Lung (tissue), 13 donors: ENCODE measurements around the gene OR2L5. TPM values are rescaled to one million over a fixed set of nuclear protein-coding genes. Genes with fewer than 3 reads are reported as not detected.

Source experiments
- ATAC-seq: fragments of 200-7000 bp; cut with Tn5 transposase; one replicate; pipeline ENCODE4 v1.9.1; 2020; ENCODE audit warnings: moderate number of reproducible peaks; ENCODE audit not compliant: insufficient read depth, low FRiP score
- DNase-seq, 3 donors: peaks; one replicate each; pipeline ENCODE4 v3.0.0-alpha.2; 2013 to 2017
- H3K27ac ChIP-seq, 2 donors: one replicate each; pipeline ENCODE4 v1.5.1; 2013; ENCODE audit warnings: mild to moderate bottlenecking in 2 of 2, moderate library complexity in 2 of 2, control low read depth in 1 of 2, inconsistent platforms in 1 of 2, low read depth in 1 of 2, low read length in 1 of 2
- H3K27me3 ChIP-seq, 3 donors: one replicate each; pipeline ENCODE4 v1.5.1; 2013; ENCODE audit warnings: low read length in 2 of 3; ENCODE audit not compliant: control insufficient read depth in 3 of 3, insufficient read depth in 3 of 3
- H3K36me3 ChIP-seq, 4 donors: one replicate each; pipeline ENCODE4 v1.5.1; 2013; ENCODE audit warnings: low read length in 4 of 4, mild to moderate bottlenecking in 1 of 4, moderate library complexity in 1 of 4; ENCODE audit not compliant: control insufficient read depth in 4 of 4, insufficient read depth in 4 of 4
- H3K4me1 ChIP-seq, 5 donors: one replicate each; pipeline ENCODE4 v1.5.1; 2013; ENCODE audit warnings: low read length in 5 of 5, mild to moderate bottlenecking in 2 of 5, moderate library complexity in 1 of 5; ENCODE audit not compliant: control insufficient read depth in 5 of 5, insufficient read depth in 5 of 5
- H3K4me3 ChIP-seq: one replicate; pipeline ENCODE4 v1.5.1; 2013; ENCODE audit warnings: mild to moderate bottlenecking, control low read depth, moderate library complexity
- H3K9ac ChIP-seq, 2 donors: one replicate each; pipeline ENCODE4 v1.5.1; 2013; ENCODE audit warnings: low read length in 2 of 2, control low read depth in 1 of 2; ENCODE audit not compliant: insufficient read depth in 1 of 2
- H3K9me3 ChIP-seq, 4 donors: one replicate each; pipeline ENCODE4 v1.5.1; 2013; ENCODE audit warnings: low read length in 3 of 4, mild to moderate bottlenecking in 1 of 4, moderate library complexity in 1 of 4; ENCODE audit not compliant: control insufficient read depth in 4 of 4, insufficient read depth in 3 of 4
- WGBS, 2 donors: extraction: QIAGEN DNeasy Blood & Tissue Kit; methylation state at CpG; one replicate each; pipeline ENCODE4 v1.1.7; 2013; 5-methylcytosine and 5-hydroxymethylcytosine counted together
- polyA plus RNA-seq, 2 donors: library from polyadenylated mRNA; stranded (reverse); fragments of 200-250 nt; gene quantifications; one replicate each; pipeline ENCODE4 v1.2.1, GENCODE V29; 2013
- small RNA-seq: library from RNA; depleted of rRNA; stranded (forward); fragments of <200 nt; gene quantifications from one replicate; pipeline ENCODE3, GENCODE V24; 2014; ENCODE audit warnings: low replicate concordance
- total RNA-seq, 2 donors: library from RNA; depleted of rRNA in 1 of 2; stranded (reverse); fragments of >200 nt in 1 of 2; gene quantifications; one replicate each; pipeline ENCODE4 v1.2.1, GENCODE V29; 2014 to 2021
- TF ChIP-seq, protein P1 (sequence below): IDR thresholded peaks from 2 replicates; pipeline ENCODE4 v1.5.1; 2012; ENCODE audit warnings: mild to moderate bottlenecking; ENCODE audit errors: control extremely low read depth, extremely low read depth
- donor health status: control.
- donor health status: control.
- donor health status: Bipolar disorder and iron deficiency.
- donor health status: healthy.
- donor health status: DM: yes; HTN: yes; CAD: no.

Gene OR2L5
- total and polyA plus RNA-seq, 4 donors: not detected

DNA sequence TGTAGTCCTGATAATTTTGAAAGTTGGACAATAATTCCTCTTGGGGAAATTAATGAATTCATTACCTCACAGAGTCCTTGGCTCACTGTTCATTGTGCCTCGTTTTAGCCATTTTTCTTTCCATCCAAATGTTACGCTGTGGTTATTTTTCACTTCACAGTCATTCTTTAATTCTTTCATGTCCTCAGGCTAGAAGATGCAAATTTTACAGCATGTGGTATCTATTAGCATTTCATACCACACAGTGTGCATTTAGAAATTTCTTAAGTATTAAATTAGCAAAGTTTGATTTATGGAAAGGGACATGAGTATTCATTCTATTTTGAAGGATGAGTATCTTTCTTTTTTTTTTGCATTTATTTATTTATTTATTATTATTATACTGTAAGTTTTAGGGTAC, 51.6 kb downstream of the OR2L5 start:
- ATAC-seq: no peak
- TF ChIP-seq, protein P1, sequence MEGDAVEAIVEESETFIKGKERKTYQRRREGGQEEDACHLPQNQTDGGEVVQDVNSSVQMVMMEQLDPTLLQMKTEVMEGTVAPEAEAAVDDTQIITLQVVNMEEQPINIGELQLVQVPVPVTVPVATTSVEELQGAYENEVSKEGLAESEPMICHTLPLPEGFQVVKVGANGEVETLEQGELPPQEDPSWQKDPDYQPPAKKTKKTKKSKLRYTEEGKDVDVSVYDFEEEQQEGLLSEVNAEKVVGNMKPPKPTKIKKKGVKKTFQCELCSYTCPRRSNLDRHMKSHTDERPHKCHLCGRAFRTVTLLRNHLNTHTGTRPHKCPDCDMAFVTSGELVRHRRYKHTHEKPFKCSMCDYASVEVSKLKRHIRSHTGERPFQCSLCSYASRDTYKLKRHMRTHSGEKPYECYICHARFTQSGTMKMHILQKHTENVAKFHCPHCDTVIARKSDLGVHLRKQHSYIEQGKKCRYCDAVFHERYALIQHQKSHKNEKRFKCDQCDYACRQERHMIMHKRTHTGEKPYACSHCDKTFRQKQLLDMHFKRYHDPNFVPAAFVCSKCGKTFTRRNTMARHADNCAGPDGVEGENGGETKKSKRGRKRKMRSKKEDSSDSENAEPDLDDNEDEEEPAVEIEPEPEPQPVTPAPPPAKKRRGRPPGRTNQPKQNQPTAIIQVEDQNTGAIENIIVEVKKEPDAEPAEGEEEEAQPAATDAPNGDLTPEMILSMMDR: no peak
- H3K27me3 ChIP-seq: no peaks in the 10 kb centered on the region
- H3K36me3 ChIP-seq: no peaks in the 10 kb centered on the region
- no peaks in the 10 kb centered on the region for H3K4me1 ChIP-seq
- WGBS, 2 donors: 79 to 89% methylated on average over 2 of the region's 2 CpGs
- no peak overlapping the region for H3K27ac ChIP-seq
- no peak overlapping the region for H3K4me3 ChIP-seq
- H3K9me3 ChIP-seq: peaks cover 0 to 2% (median 0%) of the 10 kb centered on the region in 4 donors
- DNase-seq: no peak
- no peak overlapping the region for H3K9ac ChIP-seq

DNA sequence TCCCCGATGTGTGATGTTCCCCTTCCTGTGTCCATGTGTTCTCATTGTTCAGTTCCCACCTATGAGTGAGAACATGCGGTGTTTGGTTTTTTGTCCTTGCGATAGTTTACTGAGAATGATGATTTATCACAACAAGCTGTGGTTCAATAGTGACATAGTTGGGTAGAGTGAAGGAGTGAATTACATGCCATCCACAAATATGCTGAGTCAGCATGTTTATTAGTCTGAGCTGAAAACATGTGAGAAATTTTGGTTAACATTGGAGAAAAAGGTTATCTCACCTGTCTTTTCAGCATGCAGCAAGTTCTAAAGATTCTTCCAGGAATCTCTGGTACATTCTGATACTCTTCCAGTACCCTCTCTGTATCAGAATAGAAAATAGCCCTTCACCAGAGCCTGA, 52.1 kb downstream of the OR2L5 start:
- no peak overlapping the region for H3K9ac ChIP-seq
- H3K9me3 ChIP-seq: peaks cover 0 to 2% (median 0%) of the 10 kb centered on the region in 4 donors
- ATAC-seq: no peak
- TF ChIP-seq, protein P1: no peak
- no peak for DNase-seq
- H3K36me3 ChIP-seq: no peaks in the 10 kb centered on the region
- no peak overlapping the region for H3K27ac ChIP-seq
- no peaks in the 10 kb centered on the region for H3K4me1 ChIP-seq
- H3K4me3 ChIP-seq: no peak overlapping the region
- H3K27me3 ChIP-seq: no peaks in the 10 kb centered on the region
- WGBS, 2 donors: 98 to 99% methylated on average over 2 to 3 of the region's 3 CpGs

Small RNA genes within 50 kb of the gene (small RNA-seq; reads per million reads assigned to genes)
- gene RF00019: not detected

Other genes starting within 250 kb of the OR2L5 start
- not detected for gene OR14A16, start 189.5 kb upstream of the OR2L5 start, total RNA-seq
- gene OR14A16, start 189.5 kb upstream of the OR2L5 start, polyA plus RNA-seq: not detected
- gene OR11L1, start 171.8 kb upstream of the OR2L5 start, total RNA-seq: not detected
- not detected for gene OR11L1, start 171.8 kb upstream of the OR2L5 start, polyA plus RNA-seq
- 1 to 10 TPM; 2.2 to 9.4 TPM for gene TRIM58, start 156.5 kb upstream of the OR2L5 start, total RNA-seq
- gene TRIM58, start 156.5 kb upstream of the OR2L5 start, polyA plus RNA-seq: under 1 TPM; 0.71 to 0.92 TPM
- 1 to 10 TPM; 1.1 to 2.0 TPM for gene OR2W3, start 118.1 kb upstream of the OR2L5 start, total RNA-seq
- gene OR2W3, start 118.1 kb upstream of the OR2L5 start, polyA plus RNA-seq: under 1 TPM; 0.31 to 0.35 TPM
- under 1 TPM in 1 of 2 donors, not detected in 1; 0.21 TPM for gene OR2T8, start 93.4 kb upstream of the OR2L5 start, total RNA-seq
- under 1 TPM in 1 of 2 donors, not detected in 1; 0.16 TPM for gene OR2T8, start 93.4 kb upstream of the OR2L5 start, polyA plus RNA-seq
- gene OR2AJ1, start 88.8 kb upstream of the OR2L5 start, total RNA-seq: not detected
- gene OR2AJ1, start 88.8 kb upstream of the OR2L5 start, polyA plus RNA-seq: not detected
- not detected for gene OR2L8, start 64.8 kb upstream of the OR2L5 start, total RNA-seq
- gene OR2L8, start 64.8 kb upstream of the OR2L5 start, polyA plus RNA-seq: not detected
- gene OR2AK2, start 48.4 kb upstream of the OR2L5 start, total RNA-seq: not detected
- gene OR2AK2, start 48.4 kb upstream of the OR2L5 start, polyA plus RNA-seq: not detected
- under 1 TPM in 1 of 2 donors, not detected in 1; 0.09 TPM for gene OR2L2, start 16.4 kb downstream of the OR2L5 start, total RNA-seq
- not detected for gene OR2L2, start 16.4 kb downstream of the OR2L5 start, polyA plus RNA-seq
- not detected for gene OR2L3, start 33.2 kb downstream of the OR2L5 start, total RNA-seq
- gene OR2L3, start 33.2 kb downstream of the OR2L5 start, polyA plus RNA-seq: not detected
- not detected for gene OR2L13, start 81.5 kb downstream of the OR2L5 start, total RNA-seq
- under 1 TPM in 1 of 2 donors, not detected in 1; 0.03 TPM for gene OR2L13, start 81.5 kb downstream of the OR2L5 start, polyA plus RNA-seq
- not detected for gene OR2M5, start 131.5 kb downstream of the OR2L5 start, total RNA-seq
- not detected for gene OR2M5, start 131.5 kb downstream of the OR2L5 start, polyA plus RNA-seq
- not detected for gene OR2M2, start 161.2 kb downstream of the OR2L5 start, total RNA-seq
- not detected for gene OR2M2, start 161.2 kb downstream of the OR2L5 start, polyA plus RNA-seq
- not detected for gene OR2M3, start 183.6 kb downstream of the OR2L5 start, total RNA-seq
- gene OR2M3, start 183.6 kb downstream of the OR2L5 start, polyA plus RNA-seq: not detected
- gene OR2M4, start 217.8 kb downstream of the OR2L5 start, total RNA-seq: not detected
- gene OR2M4, start 217.8 kb downstream of the OR2L5 start, polyA plus RNA-seq: not detected